DMS79 (cell line): Measurements from ENCODE around the gene PIGT.

Experiments
- DNase-seq: peaks from one replicate; lab custom pipeline; 2025; lab: John Stamatoyannopoulos, UW

Gene PIGT

DNA sequence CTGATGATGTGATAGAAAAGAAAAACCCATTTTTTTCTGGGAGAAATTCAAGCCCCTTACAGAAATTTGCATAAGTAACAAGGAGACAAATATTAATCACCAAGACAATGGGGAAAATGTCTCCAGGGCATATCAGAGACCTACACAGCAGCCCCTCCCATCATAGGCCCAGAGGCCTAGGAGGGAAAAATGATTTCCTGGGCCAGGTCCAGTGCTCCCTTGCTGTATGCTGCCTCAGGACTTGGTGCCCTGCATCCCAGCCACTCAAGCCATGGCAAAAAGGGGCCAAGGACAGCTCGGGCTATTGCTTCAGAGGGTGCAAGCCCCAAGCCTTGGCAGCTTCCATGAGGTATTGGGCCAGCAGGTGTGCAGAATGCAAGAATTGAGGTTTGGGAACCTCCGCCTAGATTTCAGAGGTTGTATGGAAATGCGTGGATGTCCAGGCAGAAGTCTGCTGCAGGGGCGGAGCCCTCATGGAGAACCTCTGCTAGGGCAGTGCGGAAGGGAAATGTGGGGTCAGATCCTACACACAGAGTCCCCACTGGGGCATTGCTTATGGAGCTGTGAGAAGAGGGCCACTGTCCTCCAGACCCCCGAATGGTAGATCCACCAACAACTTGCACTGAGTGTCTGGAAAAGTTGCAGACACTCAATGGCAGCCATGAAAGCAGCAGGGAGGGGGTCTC, 15.5 kb upstream of the PIGT start:
- no peak for DNase-seq

DNA sequence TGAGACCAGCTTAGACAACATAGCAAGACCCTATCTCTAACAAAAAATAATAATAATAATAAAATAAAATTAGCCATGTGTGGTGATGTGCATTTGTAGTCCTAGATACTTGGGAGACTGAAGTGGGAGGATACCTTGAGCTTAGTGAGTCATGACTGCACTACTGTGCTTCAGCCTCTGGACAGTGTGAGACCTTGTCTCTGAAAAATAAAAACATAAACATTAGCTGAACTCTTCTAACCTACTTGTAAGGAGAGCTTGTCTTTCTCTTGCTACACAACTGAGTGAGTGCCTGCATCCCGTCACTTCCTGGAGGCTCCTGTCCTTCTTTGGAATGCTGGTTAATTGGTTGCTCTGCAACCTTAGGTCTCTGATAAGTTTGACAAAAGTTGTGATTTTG, 13.0 kb upstream of the PIGT start:
- no peak for DNase-seq

GRCh38 chr20:45404438-45404837, 11.5 kb upstream of the PIGT start:
- no peak for DNase-seq

- DNase-seq, result no peak
These were observed 10.2 kb upstream of the PIGT start for GRCh38 chr20:45405571-45406259.

DNA sequence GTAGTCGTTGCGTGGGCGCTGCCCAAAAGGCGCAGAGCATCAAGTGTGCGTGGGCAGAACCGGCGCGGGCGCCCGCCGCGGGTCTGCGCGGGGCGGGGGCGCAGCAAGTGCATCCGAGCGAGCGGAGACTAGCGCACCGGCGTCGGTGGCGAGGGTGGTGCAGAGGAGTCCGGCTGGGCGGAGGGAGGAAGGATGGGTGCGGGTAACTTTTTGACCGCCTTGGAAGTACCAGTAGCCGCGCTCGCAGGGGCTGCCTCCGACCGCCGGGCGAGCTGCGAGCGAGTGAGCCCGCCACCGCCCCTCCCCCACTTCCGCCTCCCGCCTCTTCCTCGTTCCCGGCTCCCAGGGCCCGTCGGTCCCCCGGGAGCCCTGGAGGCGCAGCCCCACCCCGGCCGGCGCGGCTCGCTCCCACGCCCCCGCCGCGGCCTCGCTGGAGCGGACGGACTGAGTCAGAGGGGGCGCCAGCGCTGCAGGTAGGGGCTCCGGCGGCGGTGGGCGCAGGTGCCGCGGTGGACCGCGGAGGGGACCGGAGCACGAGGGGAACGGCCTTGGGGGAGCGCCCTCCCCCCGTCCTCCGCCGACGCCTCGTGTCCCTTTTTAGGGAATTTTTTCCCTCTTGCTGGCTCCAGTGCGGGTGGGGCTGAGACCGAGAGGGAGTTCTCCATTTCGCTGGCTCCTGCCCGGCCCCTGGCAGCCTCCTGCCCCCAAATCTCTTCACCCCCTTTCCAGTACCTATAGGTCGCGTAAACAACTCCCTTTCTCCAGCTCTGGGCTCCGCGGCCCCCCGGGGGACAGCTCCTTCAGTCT, 9.5 kb upstream of the PIGT start:
- DNase-seq, result no peak

DNA sequence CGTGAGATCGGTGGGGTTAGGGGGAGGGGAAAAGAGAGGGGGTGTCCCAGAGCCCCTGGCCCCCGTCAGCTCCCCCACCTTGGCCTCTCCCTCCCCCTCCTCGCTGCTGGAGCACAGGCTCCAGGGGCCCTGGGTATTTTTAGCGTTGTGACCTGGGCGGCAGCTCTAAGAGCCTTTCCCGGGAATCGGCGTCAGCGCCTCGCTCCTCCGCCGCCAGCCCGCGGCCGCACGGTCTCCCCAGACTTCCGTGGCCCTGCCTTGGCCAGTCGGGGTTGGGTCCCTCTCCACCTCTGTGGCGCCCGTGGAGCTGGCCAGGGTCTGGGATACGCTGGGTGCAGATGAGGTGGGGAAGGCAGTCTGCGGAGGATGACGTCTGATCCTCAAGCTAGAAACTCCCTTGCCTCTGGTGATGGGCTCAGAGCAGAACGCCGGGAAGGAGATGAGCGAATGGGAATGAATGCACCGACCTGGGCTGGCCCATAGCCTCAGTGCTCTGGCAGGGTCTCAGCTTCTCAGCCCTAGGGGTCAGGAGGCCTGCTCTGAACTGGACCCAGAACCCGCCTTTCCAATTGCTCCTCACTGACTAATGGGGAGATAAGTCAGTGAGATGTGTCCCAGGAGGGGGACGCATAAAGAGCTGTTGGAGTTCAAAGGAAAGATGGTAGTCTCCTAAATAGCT, 8.7 kb upstream of the PIGT start:
- no peak for DNase-seq

DNA sequence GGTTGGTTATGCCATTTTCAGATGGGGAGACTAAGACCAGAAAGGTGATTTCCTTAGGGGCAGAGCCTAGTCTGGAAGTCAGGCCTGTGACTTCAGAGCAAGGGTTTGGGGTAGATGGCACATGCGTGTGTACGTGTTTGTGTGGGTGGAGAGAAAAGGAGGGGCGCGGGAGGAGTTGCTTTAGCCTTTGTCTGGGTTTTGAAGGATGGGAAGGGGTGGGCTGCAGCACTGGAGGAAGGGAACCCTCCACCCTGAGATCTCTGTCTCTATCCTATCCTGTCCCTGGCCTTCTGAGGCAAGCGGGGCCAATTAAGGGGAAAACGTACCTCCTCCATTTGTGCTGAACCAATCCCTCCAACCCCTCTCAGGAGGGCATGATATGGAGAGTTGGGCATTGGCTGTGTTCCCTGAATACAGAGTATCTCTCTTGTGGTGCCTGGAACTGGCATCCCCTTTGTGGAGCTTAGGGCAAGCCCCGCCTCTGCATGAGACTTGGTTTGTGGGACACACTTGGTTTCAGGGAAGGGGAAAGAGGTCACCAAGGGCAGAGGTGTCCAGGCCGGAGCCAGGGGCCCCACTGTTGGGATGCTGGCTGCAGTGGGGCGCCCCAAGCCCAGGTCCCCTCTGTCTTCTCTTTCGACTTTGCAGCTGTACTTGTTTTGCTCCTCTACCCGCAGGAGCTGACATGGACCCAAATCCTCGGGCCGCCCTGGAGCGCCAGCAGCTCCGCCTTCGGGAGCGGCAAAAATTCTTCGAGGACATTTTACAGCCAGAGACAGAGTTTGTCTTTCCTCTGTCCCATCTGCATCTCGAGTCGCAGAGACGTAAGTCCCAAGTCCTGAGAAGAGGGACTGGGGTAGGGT, 7.9 kb upstream of the PIGT start, which contains the start of gene DBNDD2:
Gene DBNDD2 (plus strand): TSS at position 507 of the 863 bp plus-strand sequence. CDS start 179 bp downstream, at position 686.
- no peak for DNase-seq

DNA sequence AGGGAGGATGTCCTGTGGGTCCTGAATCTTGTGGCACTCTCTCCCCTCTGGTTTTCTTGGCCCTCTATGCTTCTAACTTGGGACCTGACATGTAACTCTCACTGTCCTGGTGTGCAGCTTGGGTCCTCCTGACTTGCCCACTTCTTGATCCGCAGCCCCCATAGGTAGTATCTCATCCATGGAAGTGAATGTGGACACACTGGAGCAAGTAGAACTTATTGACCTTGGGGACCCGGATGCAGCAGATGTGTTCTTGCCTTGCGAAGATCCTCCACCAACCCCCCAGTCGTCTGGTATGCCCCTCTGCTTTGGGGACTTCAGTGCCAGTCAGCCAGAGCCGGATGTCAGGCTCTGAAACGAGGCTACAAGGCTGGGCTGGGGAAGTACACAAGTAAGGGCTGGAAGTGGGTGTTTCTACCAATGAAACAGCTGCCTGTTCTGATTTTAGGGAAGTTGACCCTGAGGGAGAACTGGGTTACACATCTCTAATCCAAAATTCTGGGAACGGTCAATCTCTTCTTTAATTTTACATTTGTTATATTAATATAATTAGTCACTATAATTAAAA, 7.2 kb upstream of the PIGT start:
- no peak for DNase-seq

DNA sequence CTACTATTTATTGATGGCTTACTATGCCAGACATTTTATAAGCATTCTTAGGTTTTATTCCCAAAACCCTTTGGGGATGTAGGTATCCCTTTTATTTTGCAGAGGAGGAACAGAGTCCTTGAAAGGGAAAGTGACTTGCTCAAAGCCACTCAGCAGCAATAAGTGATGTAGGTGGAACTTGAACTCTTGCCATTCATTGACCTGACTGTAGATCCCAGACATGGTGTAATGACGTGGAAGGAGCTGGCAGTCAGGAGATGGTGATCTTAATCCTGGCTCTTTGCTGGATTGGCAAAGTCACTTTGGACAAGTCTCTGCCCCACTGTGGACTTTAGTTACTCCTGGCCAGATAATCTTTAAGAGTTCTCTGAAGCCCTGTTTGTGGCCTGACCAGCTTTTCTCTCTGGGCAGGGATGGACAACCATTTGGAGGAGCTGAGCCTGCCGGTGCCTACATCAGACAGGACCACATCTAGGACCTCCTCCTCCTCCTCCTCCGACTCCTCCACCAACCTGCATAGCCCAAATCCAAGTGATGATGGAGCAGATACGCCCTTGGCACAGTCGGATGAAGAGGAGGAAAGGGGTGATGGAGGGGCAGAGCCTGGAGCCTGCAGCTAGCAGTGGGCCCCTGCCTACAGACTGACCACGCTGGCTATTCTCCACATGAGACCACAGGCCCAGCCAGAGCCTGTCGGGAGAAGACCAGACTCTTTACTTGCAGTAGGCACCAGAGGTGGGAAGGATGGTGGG, 6.2 kb upstream of the PIGT start:
- no peak for DNase-seq

GRCh38 chr20:45410887-45411286, 5.1 kb upstream of the PIGT start:
- no peak for DNase-seq

- no peak for DNase-seq
These were observed 3.3 kb upstream of the PIGT start for GRCh38 chr20:45412653-45413052.

GRCh38 chr20:45413479-45413878, 2.5 kb upstream of the PIGT start:
- no peak for DNase-seq

- no peak for DNase-seq
These were observed 976 bp downstream of the PIGT start for GRCh38 chr20:45416917-45417316.

DNA sequence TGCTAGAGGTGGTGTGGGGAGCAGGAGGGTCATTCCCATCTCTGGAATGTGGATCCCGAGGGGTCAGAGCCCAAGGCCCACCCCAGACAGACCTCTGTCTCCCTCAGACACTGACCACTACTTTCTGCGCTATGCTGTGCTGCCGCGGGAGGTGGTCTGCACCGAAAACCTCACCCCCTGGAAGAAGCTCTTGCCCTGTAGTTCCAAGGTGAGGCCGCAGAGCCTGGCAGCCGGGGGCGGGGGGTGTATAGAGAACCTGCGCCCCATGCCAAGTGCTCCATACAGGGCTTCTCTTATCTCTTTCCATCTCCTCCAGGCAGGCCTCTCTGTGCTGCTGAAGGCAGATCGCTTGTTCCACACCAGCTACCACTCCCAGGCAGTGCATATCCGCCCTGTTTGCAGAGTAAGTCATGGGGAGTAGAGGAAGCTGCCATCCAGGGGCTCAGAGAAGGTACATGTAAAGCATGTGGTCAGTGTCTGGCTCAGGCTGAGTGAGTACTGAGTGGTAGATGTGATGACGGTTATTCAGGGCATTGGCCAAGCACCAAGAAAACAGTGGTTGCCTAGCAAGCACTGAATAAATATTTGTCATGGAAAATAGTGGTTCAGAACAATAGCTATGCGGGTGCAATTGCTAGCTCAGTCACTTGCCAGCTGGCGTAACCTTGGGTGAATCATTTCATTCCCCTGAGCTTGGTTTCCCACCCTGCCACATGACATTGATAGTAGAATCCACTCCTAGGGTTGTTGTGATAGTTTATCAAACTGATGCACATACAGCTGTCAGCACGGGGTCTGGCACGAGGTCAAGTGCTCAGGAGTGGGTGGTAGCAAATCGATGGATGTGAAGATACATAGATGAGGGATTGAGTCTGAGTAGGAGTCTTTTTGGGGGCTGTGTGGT, 3.5 kb downstream of the PIGT start:
- no peak for DNase-seq

DNA sequence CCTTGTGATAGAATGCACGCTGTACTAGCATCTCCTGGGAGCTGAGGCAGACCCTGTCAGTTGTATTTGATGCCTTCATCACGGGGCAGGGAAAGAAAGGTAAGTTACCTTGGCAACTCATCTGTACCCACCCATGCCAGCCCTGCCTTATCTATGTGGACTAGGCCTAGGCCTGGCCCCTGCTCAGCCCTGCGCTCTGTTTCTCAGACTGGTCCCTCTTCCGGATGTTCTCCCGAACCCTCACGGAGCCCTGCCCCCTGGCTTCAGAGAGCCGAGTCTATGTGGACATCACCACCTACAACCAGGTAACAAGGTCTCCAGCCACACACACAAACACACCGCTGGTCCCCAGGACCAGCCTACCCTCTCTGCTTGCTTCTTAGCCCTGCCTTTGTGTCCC, 4.2 kb downstream of the PIGT start:
- no peak for DNase-seq

DNA sequence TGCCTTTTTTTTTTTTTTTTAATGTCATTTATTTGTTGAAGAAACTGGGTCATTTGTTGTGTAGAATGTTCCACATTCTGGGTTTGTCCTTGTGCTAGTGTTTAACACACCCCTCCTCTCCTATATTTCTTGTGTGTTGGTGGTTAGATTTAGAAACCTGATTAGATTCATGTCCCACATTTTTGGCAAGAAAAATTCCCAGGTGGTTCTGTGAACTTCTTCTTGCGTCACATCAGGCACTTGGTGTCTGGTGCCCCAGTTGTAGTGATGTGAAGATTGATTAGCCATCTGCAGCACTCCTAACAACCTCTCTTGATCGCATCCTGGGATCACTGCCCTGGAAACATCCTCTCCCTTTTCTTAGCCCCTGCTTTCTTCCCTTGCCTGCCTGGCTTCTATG, 7.8 kb downstream of the PIGT start:
- DNase-seq, result no peak

DNA sequence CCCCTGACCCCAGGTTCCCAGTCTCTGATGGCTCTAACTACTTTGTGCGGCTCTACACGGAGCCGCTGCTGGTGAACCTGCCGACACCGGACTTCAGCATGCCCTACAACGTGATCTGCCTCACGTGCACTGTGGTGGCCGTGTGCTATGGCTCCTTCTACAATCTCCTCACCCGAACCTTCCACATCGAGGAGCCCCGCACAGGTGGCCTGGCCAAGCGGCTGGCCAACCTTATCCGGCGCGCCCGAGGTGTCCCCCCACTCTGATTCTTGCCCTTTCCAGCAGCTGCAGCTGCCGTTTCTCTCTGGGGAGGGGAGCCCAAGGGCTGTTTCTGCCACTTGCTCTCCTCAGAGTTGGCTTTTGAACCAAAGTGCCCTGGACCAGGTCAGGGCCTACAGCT, 9.6 kb downstream of the PIGT start:
- no peak for DNase-seq

- no peak for DNase-seq
These were observed 10.5 kb downstream of the PIGT start for GRCh38 chr20:45426320-45427016.
